DMS53 (cell line): ENCODE data around the gene FRK.
"Not testable (repeated sequence)": the region's sequence is repeated elsewhere in the genome, so short reads cannot be mapped to it uniquely, and the experiment has no call there.

ENCODE experiments used
- DNase-seq: peaks from one replicate; lab custom pipeline; 2025; lab: John Stamatoyannopoulos, UW

The FRK gene

DNA sequence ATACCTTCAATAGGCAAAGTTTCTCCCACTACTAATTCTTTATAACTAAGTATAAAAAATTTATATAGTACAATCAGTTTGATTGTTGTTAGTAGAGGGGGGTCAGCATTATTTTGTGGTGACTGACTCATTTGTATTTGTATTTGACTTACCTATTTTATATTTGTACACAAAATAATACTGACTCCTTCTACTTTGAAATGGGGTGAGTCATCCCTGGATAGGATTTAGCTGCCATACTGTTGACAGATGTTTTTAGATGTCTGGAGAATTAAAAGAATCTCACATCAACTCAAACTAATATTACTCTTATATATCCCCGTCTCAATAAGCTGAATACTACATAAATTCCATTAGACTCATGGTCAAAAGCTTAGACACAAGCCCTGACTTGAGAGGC lies 114.9 kb downstream of the FRK start:
- peak; percentile 56 for DNase-seq

- no peak for DNase-seq
Observed at GRCh38 chr6:115945306-115945705, 115.4 kb downstream of the FRK start.

- not testable (repeated sequence) for DNase-seq
Observed at GRCh38 chr6:115944829-115945228, 115.9 kb downstream of the FRK start.

- not testable (repeated sequence) for DNase-seq
Observed at GRCh38 chr6:115937502-115937901, 123.2 kb downstream of the FRK start.

DNA sequence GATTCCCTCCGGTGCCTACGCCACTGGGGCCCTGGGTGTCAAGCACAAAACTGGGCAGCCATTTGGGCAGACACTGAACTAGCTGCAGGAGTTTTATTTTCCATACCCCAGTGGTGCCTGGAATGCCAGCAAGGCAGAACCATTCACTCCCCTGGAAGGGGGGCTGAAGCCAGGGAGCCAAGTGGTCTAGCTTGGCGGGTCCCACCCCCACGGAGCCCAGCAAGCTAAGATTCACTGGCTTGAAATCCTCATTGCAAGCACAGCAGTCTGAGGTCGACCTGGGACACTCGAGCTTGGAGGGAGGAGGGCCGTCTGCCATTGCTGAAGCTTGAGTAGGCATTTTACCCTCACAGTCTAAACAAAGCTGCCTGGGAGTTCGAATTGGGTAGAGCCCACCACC lies 125.3 kb downstream of the FRK start:
- no peak for DNase-seq

- no peak for DNase-seq
Observed at GRCh38 chr6:115934829-115935228, 125.9 kb downstream of the FRK start.

DNA sequence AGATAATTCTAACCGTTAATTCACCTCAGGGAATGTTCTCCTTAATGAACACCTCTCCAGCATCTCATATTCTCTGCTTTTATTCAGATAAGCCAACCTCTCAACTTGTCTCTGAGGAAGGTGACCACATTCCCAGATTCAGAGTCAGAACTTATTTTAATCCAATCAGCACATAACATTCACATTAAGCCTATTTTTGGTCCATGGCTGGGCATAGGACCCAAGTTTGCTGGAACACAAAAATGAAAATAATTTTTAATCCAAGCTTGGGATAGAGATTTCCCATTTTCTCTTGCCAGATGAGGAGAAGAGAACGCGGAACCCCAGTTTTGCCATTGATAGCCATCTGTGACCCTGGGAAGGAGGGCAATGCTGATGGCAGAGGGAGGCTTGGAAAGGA lies 126.5 kb downstream of the FRK start:
- DNase-seq = no peak

DNA sequence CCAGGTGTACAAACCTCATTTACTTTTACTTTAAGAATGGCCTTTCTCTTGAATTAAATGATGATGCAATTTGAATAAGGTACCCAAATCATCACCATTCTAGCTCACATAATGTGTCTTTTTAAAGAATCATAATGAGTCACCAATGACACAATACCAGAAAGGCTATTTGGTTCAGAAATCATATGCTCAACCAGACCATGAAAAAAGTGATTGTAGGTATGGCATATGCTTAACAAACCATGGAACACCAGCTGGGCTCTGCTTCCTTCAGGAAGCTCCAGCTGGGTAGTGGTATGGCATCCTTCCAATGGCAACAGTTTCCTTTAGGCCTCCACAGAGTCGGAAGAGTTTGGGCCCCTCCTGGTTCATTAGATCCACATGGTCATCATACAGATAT lies 128.2 kb downstream of the FRK start:
- peak; percentile 25 for DNase-seq

DNA sequence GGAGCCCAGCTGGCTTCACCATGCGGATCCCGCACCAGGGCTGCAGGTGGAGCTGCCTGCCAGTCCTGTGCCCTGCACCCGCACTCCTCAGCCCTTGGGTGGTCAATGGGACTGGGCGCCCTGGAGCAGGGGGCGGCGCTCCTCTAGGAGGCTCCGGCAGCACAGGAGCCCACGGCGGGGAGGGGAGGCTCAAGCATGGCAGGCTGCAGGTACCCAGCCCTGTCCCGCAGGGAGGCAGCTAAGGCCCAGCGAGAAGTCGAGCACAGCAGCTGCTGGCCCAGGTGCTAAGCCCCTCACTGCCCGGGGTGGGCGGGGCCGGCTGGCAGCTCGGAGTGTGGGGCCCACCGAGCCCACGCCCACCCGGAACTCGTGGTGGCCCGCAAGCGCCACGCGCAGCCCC lies 132.7 kb downstream of the FRK start:
- DNase-seq = not testable (repeated sequence)

GRCh38 chr6:115922971-115923370 lies 137.7 kb downstream of the FRK start:
- DNase-seq = no peak

- DNase-seq = no peak
Observed at GRCh38 chr6:115914098-115914497, 146.6 kb downstream of the FRK start.

- DNase-seq = no peak
Observed at GRCh38 chr6:115909923-115910546, 150.7 kb downstream of the FRK start.

GRCh38 chr6:115908906-115909559 lies 151.7 kb downstream of the FRK start:
- no peak for DNase-seq

GRCh38 chr6:115905471-115905870 lies 155.2 kb downstream of the FRK start:
- no peak for DNase-seq

GRCh38 chr6:115902436-115902835 lies 158.3 kb downstream of the FRK start:
- no peak for DNase-seq

DNA sequence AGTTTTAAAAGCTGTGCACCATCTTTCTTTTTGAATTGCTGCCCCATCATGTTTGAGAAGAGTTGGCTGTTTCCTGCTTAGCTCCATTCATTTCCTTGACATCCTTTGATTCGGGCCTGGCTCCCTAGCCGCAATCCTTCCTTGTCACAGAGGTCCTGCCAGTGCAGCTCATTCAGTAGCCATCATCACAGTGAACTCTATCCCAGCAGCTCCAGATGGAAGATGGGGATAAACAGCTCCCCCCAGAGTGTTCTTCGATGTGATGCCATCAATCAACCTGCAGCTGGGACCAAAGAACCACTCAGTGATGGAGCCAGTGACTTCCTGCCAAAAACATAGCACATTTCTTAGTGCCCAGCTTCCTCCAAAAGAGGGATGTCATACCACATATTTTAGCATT lies 158.8 kb downstream of the FRK start:
- no peak for DNase-seq

DNA sequence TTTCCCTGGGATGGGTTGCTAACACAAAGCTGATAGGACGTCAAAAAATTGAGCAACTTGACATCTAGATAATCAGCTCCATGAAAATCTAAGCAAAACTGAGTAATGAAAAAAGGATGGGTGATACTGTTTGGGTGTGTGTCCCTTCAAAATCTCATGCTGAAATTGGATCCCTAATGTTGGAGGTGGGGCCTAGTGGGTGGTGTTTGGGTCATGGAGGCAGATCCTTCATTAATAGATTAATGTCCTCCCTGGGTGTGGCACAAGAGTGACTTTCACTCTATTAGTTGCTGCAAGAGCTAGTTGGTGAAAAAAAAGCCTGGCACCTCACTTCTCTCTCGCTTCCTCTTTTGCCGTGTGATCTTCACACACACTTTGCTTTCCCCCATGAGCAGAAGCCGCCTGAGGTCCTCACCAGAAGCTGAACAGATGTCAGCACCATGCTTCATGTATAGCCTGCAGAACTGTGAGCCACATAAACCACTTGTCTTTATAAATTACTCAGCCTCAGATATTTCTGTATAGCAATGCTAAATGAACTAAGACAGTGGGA lies 160.9 kb downstream of the FRK start:
- DNase-seq = no peak

- peak; percentile 22 for DNase-seq
Observed at GRCh38 chr6:115898246-115898645, 162.4 kb downstream of the FRK start.

- DNase-seq = peak; percentile 66
Observed at GRCh38 chr6:115896538-115897129, 164.1 kb downstream of the FRK start.

GRCh38 chr6:115894426-115894992 lies 166.2 kb downstream of the FRK start:
- DNase-seq = no peak

DNA sequence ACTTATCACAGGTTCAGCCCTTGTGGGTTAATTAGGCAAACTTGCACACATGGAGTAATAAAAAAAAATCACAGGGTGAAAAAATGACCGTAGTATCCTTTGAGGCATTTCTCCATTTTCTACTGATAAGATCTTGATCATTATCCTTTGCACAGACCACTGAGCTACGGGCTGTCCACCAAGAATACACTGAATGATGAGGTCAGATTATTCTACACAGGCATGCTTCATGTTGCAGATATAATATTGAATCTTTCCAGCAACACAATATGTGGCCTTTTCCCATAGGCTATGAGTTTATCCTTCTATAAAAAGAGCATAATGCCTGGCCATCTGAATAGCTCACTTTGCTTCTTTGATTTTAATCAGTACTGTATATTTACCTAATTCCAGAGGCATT lies 168.9 kb downstream of the FRK start:
- DNase-seq = no peak

DNA sequence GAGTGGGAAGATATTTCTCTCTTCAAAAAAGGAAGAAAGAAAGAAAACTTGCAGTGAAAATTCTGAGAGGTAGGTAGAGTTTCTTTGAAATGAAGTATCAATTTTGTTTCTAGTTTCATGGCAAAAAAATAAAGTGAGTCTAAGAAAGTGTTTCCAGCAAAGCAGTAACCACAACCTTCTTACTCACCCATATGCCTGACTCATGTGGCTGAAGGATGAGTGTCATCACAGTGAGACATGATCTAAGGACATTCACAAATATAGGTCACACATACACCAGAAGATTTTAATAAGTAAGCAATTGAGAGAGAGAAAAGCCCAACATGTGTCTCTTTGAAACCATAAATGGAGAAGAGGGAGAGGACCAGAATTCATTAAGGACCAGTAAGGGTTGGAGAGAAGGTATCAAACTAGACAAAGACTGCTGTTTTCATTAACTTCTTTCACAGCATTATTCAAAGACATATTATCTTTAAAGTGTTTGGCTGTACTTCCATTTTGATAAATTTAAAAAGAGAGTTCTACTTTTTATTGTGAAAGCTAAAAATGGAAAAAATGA lies 169.5 kb downstream of the FRK start:
- peak; percentile 22 for DNase-seq

GRCh38 chr6:115890238-115890637 lies 170.5 kb downstream of the FRK start:
- DNase-seq = no peak
